NOMO-1 treated with DMSO at 0.1 percent for 48 hours (cell line): ENCODE measurements around the gene BCAS4.
"Not testable (repeated sequence)": the region's sequence is repeated elsewhere in the genome, so short reads cannot be mapped to it uniquely, and the experiment has no call there.

Experiments
- DNase-seq: peaks from one replicate; lab custom pipeline; 2025; ENCODE audit not compliant: unreplicated experiment; lab: John Stamatoyannopoulos, UW

The BCAS4 gene

GRCh38 chr20:50874111-50874757 lies 79.4 kb downstream of the BCAS4 start:
- DNase-seq, result no peak

GRCh38 chr20:50874758-50875665 lies 80.2 kb downstream of the BCAS4 start:
- DNase-seq, result no peak

DNA sequence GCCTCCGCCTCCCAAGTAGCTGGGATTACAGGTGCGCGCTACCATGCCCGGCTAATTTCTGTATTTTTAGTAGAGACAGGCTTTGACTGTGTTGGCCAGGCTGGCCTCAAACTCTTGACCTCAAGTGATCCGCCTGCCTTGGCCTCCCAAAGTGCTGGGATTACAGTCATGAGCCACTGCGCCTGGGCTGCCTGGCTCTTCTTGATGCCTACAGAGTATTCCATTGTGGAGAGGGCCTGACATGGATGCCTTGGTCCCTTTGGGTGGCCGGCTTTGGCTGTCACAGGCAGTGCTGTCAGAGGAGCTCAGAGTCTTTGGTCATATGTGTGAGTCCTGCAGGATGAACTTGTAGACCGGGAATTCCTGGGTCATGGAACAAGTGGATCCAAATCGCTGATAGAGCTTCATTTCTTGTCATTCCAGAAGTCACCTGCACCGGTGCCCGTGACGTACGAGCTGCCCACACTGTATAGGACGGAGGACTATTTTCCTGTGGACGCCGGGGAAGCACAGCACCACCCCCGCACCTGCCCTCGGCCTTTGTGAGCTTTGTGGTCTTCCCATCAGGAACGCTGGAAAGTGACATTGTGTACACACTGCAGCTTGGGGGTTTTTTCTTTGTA lies 81.3 kb downstream of the BCAS4 start:
- no peak for DNase-seq

DNA sequence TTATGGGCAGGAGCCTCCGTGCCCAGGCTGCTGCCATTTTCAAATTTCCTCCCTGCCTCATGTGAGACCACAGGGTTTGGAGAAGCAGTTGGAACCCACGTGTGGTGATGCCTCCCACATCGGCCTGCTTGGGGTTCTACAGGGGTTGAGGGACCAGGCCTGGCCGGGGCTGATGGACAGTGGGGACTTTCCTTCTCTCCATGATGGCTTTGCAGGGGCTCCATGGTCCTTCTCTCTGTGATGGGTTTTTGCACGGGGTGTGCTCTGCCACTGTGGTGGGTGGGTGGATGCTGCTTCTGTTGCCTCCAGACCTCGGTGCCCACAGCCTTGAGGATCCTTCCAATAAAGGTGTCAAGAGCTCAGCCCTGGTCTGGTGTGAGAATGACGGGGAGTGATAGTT lies 82.0 kb downstream of the BCAS4 start:
- DNase-seq, result no peak

DNA sequence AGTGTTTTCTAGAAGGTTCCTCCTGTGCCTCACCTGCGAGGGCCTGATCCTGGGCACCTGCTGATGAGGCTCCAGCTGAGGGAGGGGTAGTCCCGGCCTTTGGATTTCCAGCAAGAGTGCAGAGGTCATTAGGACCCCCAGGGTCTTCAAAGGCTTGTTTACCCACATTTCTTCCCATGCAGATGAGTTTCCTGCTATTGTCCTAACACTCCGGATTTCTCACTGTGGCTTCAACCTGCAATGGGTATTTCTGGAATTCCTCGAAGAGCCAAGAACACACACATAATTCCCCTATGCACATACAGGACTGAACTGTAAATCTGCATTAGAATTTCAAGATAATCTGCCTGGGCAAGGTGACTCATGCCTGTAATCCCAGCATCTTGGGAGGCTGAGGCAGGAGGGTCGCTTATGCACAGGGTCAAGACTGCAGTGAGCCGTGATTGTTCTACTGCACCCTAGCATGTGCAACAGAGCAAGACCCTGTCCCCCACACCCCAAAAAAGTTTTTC lies 82.4 kb downstream of the BCAS4 start:
- no peak for DNase-seq

DNA sequence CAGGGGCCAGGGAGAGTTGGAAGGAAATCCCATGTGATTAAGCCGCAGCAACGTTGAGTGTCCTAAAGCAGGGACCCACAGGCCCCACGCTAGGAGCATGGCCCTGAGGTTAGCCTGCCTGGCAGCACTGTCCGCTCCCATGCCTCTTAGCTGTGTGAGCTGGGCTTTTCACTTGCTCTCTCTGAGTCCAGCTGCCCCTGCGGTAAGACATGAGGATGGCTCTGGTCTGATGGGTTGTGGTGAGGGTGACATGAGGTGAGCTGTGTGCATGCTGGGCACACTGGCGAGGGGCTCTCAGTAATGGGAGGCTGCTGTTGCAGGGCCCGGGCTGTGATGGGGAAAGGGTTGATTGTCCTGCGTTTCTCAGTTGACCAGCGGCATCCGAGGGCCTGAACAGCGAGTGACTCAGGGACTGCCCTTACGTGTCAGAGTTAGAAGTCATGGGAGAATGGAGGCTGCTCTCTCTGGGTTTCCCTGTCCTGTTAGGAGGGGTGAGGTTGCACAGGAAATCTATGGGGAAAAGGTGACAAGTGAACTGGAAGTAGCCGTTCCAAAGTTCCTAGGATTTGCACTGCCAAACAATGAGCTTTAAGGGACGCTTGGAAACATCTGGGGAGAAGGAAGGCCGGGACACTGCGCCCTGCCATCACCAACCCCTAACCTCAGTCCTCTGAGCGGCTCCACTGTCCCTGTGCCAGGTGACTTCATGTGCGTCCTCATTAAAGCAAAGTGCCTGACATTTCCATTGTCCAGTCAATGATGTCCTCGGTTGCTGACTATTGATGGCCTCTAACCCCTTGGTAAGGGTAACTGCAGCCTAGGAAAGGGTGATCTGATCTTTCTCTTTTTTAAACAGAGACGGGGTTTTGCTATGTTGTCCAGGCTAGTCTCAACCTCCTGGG lies 85.0 kb downstream of the BCAS4 start:
- DNase-seq, result no peak

DNA sequence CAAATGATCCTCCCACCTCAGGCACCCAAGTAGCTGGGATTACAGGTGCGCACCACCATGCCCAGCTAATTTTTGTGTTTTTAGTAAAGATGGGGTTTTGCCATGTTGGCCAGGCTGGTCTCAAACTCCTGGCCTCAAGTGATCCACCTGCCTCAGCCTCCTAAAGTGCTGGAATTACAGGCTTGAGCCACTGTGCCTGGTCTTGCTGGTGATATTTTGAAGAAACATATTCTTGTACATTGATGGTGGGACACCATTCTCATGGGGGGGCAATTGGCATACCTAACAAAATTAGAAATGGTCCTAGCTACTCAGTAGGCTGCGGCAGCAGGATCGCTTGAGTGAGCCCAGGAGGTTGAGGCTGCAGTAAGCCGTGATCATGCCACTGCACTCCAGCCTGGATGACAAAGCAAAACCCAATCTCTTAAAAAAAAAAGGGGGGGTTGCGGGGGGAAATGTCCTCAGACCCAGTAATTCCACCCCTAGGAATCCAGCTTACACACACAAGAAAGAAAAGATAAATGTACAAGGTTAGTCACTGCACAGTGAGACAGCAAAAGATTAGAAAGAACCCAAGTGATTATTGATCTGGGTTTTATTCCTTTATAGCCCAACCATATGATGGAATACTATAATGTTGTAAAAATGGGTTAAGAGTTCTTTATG lies 87.0 kb downstream of the BCAS4 start:
- not testable (repeated sequence) for DNase-seq

DNA sequence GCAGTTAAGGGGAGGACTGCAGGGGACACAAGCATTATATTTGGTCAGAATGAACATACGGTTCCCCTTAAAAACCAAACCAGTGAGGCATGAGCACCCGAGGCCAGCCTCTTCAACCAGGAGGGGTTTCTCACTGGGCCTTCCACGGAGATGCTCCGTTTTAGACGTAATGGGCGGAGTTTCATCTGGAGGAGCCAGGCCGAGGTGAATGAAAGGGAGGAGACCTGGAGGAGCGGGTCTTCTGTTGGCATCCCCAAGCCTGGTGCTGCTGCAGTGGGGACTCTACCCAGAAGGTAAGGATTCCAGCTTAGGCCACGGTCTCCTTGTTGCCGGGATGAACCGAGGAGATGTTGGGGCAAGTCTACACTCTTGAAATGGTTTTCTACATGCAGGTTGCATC lies 89.0 kb downstream of the BCAS4 start:
- DNase-seq, result no peak

- DNase-seq, result no peak
These were observed 90.2 kb downstream of the BCAS4 start for GRCh38 chr20:50885068-50885467.

- DNase-seq, result no peak
These were observed 90.9 kb downstream of the BCAS4 start for GRCh38 chr20:50885781-50886180.

GRCh38 chr20:50886184-50886790 lies 91.4 kb downstream of the BCAS4 start:
- DNase-seq, result no peak

DNA sequence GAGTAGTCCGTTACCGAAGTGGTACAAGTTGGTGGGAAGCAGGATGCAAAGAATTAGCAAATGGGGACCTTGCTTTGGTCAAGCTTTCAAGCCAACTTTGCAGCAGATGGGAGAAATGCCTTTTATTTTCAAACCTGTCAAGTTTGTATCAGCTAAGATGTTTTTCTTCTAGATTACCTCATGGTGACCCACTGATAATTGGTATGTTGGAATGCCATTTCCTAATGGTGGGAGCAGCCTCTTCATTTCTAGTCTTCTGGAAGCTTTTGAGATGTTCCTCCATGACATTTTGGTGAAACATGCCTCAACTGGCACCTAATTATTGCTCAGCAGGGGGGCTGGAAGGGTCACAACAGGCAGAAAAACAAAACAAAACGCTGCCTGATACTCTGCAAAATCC lies 92.7 kb downstream of the BCAS4 start:
- DNase-seq, result no peak

GRCh38 chr20:50891138-50891537 lies 96.3 kb downstream of the BCAS4 start:
- no peak for DNase-seq

GRCh38 chr20:50892394-50892793 lies 97.5 kb downstream of the BCAS4 start:
- no peak for DNase-seq

- no peak for DNase-seq
These were observed 98.8 kb downstream of the BCAS4 start for GRCh38 chr20:50893620-50894019.

- no peak for DNase-seq
These were observed 100.4 kb downstream of the BCAS4 start for GRCh38 chr20:50895111-50895830.

GRCh38 chr20:50898475-50898874 lies 103.6 kb downstream of the BCAS4 start:
- DNase-seq, result no peak

DNA sequence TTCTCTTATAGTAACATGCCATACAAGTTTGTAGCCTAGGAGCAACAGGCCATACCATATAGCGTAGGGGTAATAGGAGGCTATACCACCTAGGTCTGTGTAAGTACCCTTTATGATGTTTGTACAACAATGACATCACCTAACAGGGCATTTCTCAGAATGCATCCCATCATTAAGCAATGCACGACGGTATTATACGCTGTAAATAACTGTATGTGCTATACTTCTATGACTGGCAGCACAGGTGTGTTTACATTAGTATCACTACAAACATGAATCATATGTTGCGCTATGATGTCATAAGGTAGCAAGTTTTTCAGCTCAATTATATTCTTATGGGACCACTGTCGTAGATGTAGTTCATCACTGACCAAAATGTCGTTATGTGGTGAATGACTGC lies 105.4 kb downstream of the BCAS4 start:
- no peak for DNase-seq

- DNase-seq, result no peak
These were observed 106.4 kb downstream of the BCAS4 start for GRCh38 chr20:50901301-50901700.
